ENCODE measurements around the gene G6PC2.

DNA sequence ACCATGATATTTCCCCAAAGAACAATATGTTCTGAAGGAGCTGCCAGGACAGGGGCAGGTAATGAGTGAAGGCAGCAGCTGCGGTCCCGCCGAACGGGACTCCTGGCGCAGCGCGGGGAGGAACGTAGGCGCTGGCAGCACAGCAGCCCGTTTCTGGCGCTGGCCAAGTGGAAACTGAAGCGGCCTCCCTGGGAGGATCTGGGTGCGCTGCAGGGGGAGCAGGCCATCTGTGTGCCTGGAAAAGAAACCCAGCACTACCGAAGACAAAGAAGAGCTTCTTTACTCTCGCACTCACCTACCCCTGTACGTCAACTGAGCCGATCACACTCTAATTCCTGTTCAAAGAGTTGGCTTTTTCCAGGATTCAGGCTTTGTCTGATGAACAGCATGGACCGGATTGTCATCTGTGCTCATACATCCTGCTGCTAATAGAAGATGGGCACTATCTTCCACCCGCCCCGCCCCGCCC lies 11.8 kb downstream of the G6PC2 start:
- TF ChIP-seq, protein P1, sequence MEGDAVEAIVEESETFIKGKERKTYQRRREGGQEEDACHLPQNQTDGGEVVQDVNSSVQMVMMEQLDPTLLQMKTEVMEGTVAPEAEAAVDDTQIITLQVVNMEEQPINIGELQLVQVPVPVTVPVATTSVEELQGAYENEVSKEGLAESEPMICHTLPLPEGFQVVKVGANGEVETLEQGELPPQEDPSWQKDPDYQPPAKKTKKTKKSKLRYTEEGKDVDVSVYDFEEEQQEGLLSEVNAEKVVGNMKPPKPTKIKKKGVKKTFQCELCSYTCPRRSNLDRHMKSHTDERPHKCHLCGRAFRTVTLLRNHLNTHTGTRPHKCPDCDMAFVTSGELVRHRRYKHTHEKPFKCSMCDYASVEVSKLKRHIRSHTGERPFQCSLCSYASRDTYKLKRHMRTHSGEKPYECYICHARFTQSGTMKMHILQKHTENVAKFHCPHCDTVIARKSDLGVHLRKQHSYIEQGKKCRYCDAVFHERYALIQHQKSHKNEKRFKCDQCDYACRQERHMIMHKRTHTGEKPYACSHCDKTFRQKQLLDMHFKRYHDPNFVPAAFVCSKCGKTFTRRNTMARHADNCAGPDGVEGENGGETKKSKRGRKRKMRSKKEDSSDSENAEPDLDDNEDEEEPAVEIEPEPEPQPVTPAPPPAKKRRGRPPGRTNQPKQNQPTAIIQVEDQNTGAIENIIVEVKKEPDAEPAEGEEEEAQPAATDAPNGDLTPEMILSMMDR (conservative IDR thresholded peaks at IDR 0.05; ENCODE audit: low read length): no peak
- no peak for TF ChIP-seq EZH2phosphoT487 (IDR thresholded peaks at IDR 0.05; ENCODE audit: borderline replicate concordance, low read depth, low read length)
